Myocyte (in vitro differentiated cells): Measurements from ENCODE around the gene ESRRA. TPM values are rescaled to one million over a fixed set of nuclear protein-coding genes. Genes with fewer than 3 reads are reported as not detected.

Experiments used
- DNase-seq: peaks from one replicate; pipeline ENCODE4 v3.0.0-alpha.2; 2012; ENCODE audit warnings: low read depth
- microRNA-seq: library from miRNA; unstranded; fragments of <30 nt; microRNA quantifications from one replicate; pipeline ENCODE4, GENCODE V29; 2016
- total RNA-seq: library from RNA; depleted of rRNA; stranded (reverse); fragments of >200 nt; gene quantifications from 2 replicates; pipeline ENCODE4 v1.2.3, GENCODE V29; 2014

The ESRRA gene
- total RNA-seq, 1 donor from 2014 or later = 121 TPM

DNA sequence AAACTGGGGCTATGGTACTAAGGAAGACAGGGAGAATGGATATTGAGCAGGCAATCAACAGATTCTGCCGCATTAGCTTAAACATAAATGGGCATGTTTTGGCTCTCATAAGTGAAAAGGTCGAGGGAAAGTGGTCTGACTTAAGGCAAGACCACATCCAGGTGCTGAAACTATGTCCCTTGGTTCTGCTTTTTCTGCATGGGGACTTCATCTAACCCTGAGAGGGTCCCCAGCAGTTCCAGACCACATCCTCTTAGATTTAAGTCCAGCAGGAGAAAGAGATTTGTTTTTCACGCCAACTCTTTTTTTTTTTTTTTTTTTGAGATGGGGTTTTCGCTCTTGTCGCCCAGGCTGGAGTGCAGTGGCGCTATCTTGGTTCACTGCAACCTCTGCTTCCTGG, 59.1 kb downstream of the ESRRA start:
- DNase-seq = no peak

DNA sequence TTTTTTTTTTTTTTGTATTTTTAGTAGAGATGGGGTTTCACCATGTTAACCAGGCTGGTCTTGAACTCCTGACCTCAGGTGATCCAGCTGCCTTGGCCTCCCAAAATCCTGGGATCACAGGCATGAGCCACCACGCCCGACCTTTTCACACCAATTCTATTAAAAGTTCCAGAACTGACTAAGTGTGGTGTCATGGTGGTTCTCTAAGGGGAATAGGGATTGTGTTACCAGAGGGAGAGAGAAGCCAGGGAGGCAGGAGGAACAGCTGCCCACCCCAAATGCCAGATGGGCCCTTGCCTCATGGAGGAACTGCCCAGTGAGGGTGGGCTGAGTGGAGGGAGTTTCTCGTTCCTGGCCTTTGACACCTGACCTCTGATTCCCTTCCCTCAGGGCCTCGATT, 59.6 kb downstream of the ESRRA start:
- DNase-seq = peak; percentile 51

Small RNA genes lying within 50 kb of the gene (microRNA-seq; reads per million reads assigned to microRNA genes)
- gene MIR7155 = not detected

Other genes starting within 250 kb of the ESRRA start
- 168 and 469 TPM in 2 replicates for gene MACROD1, start 139.4 kb upstream of the ESRRA start, total RNA-seq
- gene STIP1, start 119.4 kb upstream of the ESRRA start, total RNA-seq = 204 and 216 TPM in 2 replicates
- 6.1 and 19.4 TPM in 2 replicates for gene FERMT3, start 98.8 kb upstream of the ESRRA start, total RNA-seq
- gene TRPT1, start 79.3 kb upstream of the ESRRA start, total RNA-seq = 109 and 110 TPM in 2 replicates
- 69.6 and 83.6 TPM in 2 replicates for gene NUDT22, start 79.2 kb upstream of the ESRRA start, total RNA-seq
- gene DNAJC4, start 75.0 kb upstream of the ESRRA start, total RNA-seq = 6.5 and 7.2 TPM in 2 replicates
- 59.1 and 65.8 TPM in 2 replicates for gene VEGFB, start 70.9 kb upstream of the ESRRA start, total RNA-seq
- gene FKBP2, start 64.4 kb upstream of the ESRRA start, total RNA-seq = 49.2 and 59.8 TPM in 2 replicates
- 656 and 816 TPM in 2 replicates for gene PPP1R14B, start 58.6 kb upstream of the ESRRA start, total RNA-seq
- 41.5 and 41.7 TPM in 2 replicates for gene PLCB3, start 54.0 kb upstream of the ESRRA start, total RNA-seq
- gene BAD, start 20.9 kb upstream of the ESRRA start, total RNA-seq = 67.5 and 89.1 TPM in 2 replicates
- gene GPR137, start 19.7 kb upstream of the ESRRA start, total RNA-seq = 28.4 and 32.9 TPM in 2 replicates
- gene KCNK4, start 14.2 kb upstream of the ESRRA start, total RNA-seq = not detected in 2 replicates
- not detected in 2 replicates for gene CATSPERZ, start 5.2 kb upstream of the ESRRA start, total RNA-seq
- gene TRMT112, start 12.0 kb downstream of the ESRRA start, total RNA-seq = 224 and 231 TPM in 2 replicates
- 189 and 223 TPM in 2 replicates for gene PRDX5, start 12.6 kb downstream of the ESRRA start, total RNA-seq
- gene CCDC88B, start 34.7 kb downstream of the ESRRA start, total RNA-seq = 0.94 and 1.6 TPM in 2 replicates
- gene RPS6KA4, start 53.6 kb downstream of the ESRRA start, total RNA-seq = 26.9 and 30.3 TPM in 2 replicates